Central memory CD8-positive, alpha-beta T cell (primary cell): ENCODE results near the gene NCK2.

Source experiments
- ATAC-seq: fragments of 150-1000 bp; cut with Tn5 transposase; replicated peaks from 2 replicates; pipeline ENCODE4 v1.10.0; 2022; ENCODE audit warnings: mild to moderate bottlenecking, moderate FRiP score, moderate number of reproducible peaks; ENCODE audit not compliant: poor library complexity, severe bottlenecking; ENCODE audit errors: extremely low read depth
- DNase-seq, 2 donors: peaks; one replicate each; pipeline ENCODE4 v3.0.0; 2021; ENCODE audit warnings: low spot score in 2 of 2
- H3K27ac Mint-ChIP-seq: one replicate; pipeline ENCODE4 v1.8.0; 2022; ENCODE audit warnings: low read depth, mild to moderate bottlenecking, moderate library complexity, mixed read lengths
- H3K27me3 Mint-ChIP-seq: one replicate; pipeline ENCODE4 v1.8.0; 2022; ENCODE audit warnings: mixed read lengths
- H3K36me3 Mint-ChIP-seq: one replicate; pipeline ENCODE4 v1.8.0; 2022; ENCODE audit warnings: mild to moderate bottlenecking, moderate library complexity, mixed read lengths; ENCODE audit not compliant: insufficient read depth
- H3K4me1 Mint-ChIP-seq: one replicate; pipeline ENCODE4 v1.8.0; 2022; ENCODE audit warnings: mixed read lengths
- H3K4me3 Mint-ChIP-seq: one replicate; pipeline ENCODE4 v1.8.0; 2022; ENCODE audit warnings: mild to moderate bottlenecking, moderate library complexity, mixed read lengths
- H3K9me3 Mint-ChIP-seq: one replicate; pipeline ENCODE4 v1.8.0; 2022; ENCODE audit warnings: mixed read lengths

Gene NCK2

GRCh38 chr2:105936954-105937353, 192.2 kb downstream of the NCK2 start:
- Mint-ChIP-seq H3K27me3 (no peaks in the 10 kb centered on the region), H3K4me3 (no peak overlapping the region), H3K4me1 (peaks cover 7% of the 10 kb centered on the region), H3K27ac (no peak overlapping the region), H3K9me3 (no peaks in the 10 kb centered on the region), H3K36me3 (no peaks in the 10 kb centered on the region)
- ATAC-seq (no peak), DNase-seq (no peak)

DNA sequence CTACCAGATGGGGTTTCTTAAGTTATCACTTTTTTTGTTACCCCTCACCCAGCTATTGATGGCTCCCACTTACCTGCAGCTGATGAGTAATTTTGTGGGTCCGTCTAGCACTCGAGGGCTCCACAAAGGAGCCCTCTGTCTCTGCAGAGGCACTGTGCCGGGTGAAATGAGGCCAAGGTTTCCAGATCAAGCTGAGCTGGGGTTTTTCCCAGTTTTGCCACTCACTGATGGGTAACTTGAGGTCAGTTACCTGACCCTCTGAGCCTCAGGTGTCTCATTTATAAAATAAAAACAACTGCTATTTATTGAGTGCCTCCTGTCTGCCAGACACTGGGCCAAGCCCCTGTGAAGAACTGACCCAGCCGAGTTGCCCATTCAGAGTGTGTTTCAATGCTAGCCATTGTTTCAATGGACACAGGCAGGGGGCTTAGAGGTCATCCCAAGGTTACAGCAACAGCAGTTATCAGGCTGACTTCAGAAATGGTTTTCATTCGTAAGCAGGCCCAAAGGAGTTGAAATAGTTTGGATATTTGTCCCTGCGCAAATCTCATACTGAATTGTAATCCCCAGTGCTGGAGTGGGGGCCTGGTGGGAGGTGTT, 192.9 kb downstream of the NCK2 start:
- no peak for ATAC-seq
- Mint-ChIP-seq H3K36me3 (no peaks in the 10 kb centered on the region), H3K27me3 (no peaks in the 10 kb centered on the region), H3K27ac (no peak overlapping the region), H3K4me1 (peaks cover 7% of the 10 kb centered on the region), H3K4me3 (no peak overlapping the region), H3K9me3 (no peaks in the 10 kb centered on the region)
- no peak for DNase-seq
